WERI-Rb-1 (cell line): ENCODE measurements around the gene CD200R1L.

ENCODE experiments used
- DNase-seq: peaks from one replicate; pipeline ENCODE4 v3.0.0-alpha.2; 2020
- H3K27ac ChIP-seq: fragments of 250-450 bp; sonication (Bioruptor Pico); 2 replicates; pipeline ENCODE4 v1.5.1; 2020; ENCODE audit warnings: mild to moderate bottlenecking, moderate library complexity
- H3K27me3 ChIP-seq: fragments of 250-450 bp; sonication (Bioruptor Pico); 2 replicates; pipeline ENCODE4 v1.5.1; 2021; ENCODE audit warnings: mild to moderate bottlenecking, low read depth, moderate library complexity; ENCODE audit not compliant: insufficient read depth, severe bottlenecking
- H3K36me3 ChIP-seq: fragments of 250-450 bp; sonication (Bioruptor Pico); 2 replicates; pipeline ENCODE4 v1.5.1; 2020; ENCODE audit warnings: mild to moderate bottlenecking, moderate library complexity
- H3K4me3 ChIP-seq: 2 replicates; pipeline ENCODE4 v1.5.1; 2011; ENCODE audit warnings: low read depth, mild to moderate bottlenecking, control low read depth, low read length
- H3K9me3 ChIP-seq: fragments of 250-450 bp; sonication (Bioruptor Pico); 2 replicates; pipeline ENCODE4 v1.5.1; 2021; ENCODE audit warnings: mild to moderate bottlenecking, moderate library complexity; ENCODE audit not compliant: severe bottlenecking
- CTCF ChIP-seq: IDR thresholded peaks from 2 replicates; pipeline ENCODE4 v1.5.1; 2011; ENCODE audit warnings: low read depth, mild to moderate bottlenecking, control low read depth, inconsistent platforms, low read length

The CD200R1L gene

GRCh38 chr3:112779011-112779410, 67.7 kb downstream of the CD200R1L start:
- no peaks in the 10 kb centered on the region for H3K36me3 ChIP-seq
- no peak overlapping the region for H3K27ac ChIP-seq
- TF ChIP-seq CTCF, result no peak
- no peak for DNase-seq
- no peaks in the 10 kb centered on the region for H3K9me3 ChIP-seq
- peaks cover 36% of the 10 kb centered on the region for H3K27me3 ChIP-seq
- no peak overlapping the region for H3K4me3 ChIP-seq

GRCh38 chr3:112778353-112778948, 68.2 kb downstream of the CD200R1L start:
- H3K36me3 ChIP-seq, result no peaks in the 10 kb centered on the region
- no peak overlapping the region for H3K4me3 ChIP-seq
- no peaks in the 10 kb centered on the region for H3K9me3 ChIP-seq
- TF ChIP-seq CTCF, result no peak
- DNase-seq, result no peak
- H3K27me3 ChIP-seq, result peaks cover 36% of the 10 kb centered on the region
- H3K27ac ChIP-seq, result no peak overlapping the region

DNA sequence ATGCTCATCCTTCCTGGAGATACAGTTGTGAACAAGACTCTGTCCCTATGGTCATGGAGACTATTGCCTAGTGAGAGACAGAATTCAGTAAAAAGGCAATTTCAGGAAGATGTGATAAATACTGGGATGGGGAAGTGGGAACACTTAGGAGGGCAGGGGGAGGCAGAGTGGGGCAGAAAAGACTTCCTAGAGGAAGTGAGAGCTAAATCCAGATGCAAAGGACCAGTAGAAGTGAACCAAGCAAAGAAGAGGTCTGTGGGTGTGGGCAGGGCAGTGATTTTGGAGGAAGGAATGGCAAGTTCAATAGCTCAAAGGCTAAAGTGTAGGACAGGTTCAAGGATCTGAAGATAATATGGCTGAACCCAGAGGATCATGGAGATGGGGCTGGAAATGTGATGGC, 68.9 kb downstream of the CD200R1L start:
- H3K4me3 ChIP-seq, result no peak overlapping the region
- H3K36me3 ChIP-seq, result no peaks in the 10 kb centered on the region
- DNase-seq, result no peak
- no peak for TF ChIP-seq CTCF
- no peak overlapping the region for H3K27ac ChIP-seq
- H3K9me3 ChIP-seq, result no peaks in the 10 kb centered on the region
- peaks cover 38% of the 10 kb centered on the region for H3K27me3 ChIP-seq

- H3K27me3 ChIP-seq, result peaks cover 37% of the 10 kb centered on the region
- no peaks in the 10 kb centered on the region for H3K36me3 ChIP-seq
- no peak overlapping the region for H3K27ac ChIP-seq
- H3K4me3 ChIP-seq, result no peak overlapping the region
- H3K9me3 ChIP-seq, result no peaks in the 10 kb centered on the region
- no peak for TF ChIP-seq CTCF
- no peak for DNase-seq
These were observed 69.8 kb downstream of the CD200R1L start for GRCh38 chr3:112776836-112777235.

DNA sequence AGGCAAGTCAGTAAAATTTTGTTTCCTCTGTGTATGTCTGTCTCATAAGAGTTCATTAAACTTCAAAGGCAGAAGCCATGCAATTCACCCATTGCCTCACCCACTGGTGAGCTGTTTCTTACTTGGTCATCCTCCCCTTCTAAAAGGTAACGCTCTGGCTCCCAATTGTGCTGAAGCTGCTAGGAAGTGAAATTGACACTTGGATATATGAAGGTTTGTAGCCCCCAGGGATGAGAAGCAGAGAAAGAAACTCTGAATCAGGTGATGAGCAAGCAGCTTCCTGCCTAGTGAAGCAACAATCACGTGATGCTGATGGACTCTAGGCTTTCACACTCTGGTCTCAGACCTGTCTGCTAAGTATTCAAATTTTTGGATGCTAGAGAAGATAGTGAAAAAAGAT, 70.7 kb downstream of the CD200R1L start:
- TF ChIP-seq CTCF, result no peak
- no peak for DNase-seq
- Histone ChIP-seq H3K4me3 (no peak overlapping the region), H3K36me3 (no peaks in the 10 kb centered on the region), H3K9me3 (no peaks in the 10 kb centered on the region), H3K27ac (no peak overlapping the region), H3K27me3 (peaks cover 44% of the 10 kb centered on the region)

- no peak for TF ChIP-seq CTCF
- Histone ChIP-seq H3K36me3 (no peaks in the 10 kb centered on the region), H3K4me3 (no peak overlapping the region), H3K27me3 (peaks cover 43% of the 10 kb centered on the region), H3K9me3 (no peaks in the 10 kb centered on the region), H3K27ac (no peak overlapping the region)
- DNase-seq, result no peak
These were observed 71.5 kb downstream of the CD200R1L start for GRCh38 chr3:112775011-112775742.
